Sigmoid colon (tissue), 7 donors: ENCODE results near the gene KIRREL3. TPM values are rescaled to one million over a fixed set of nuclear protein-coding genes. Genes with fewer than 3 reads are reported as not detected.

Experiments
- DNase-seq: peaks from one replicate; pipeline ENCODE4 v3.0.0-alpha.2; 2019
- H3K27ac ChIP-seq, 4 donors: fragments of 200-600 bp; sonication (generic); one replicate each; pipeline ENCODE4 v1.5.1; 2016 to 2019; ENCODE audit warnings: mild to moderate bottlenecking in 1 of 4
- H3K27me3 ChIP-seq, 3 donors: fragments of 200-600 bp; sonication (generic); one replicate each; pipeline ENCODE4 v1.5.1; 2019; ENCODE audit warnings: mild to moderate bottlenecking in 1 of 3
- H3K36me3 ChIP-seq, 4 donors: fragments of 200-600 bp; sonication (generic); one replicate each; pipeline ENCODE4 v1.5.1; 2016 to 2019
- H3K4me1 ChIP-seq, 4 donors: fragments of 200-600 bp; sonication (generic); one replicate each; pipeline ENCODE4 v1.5.1; 2017 to 2019
- H3K4me3 ChIP-seq, 4 donors: fragments of 200-600 bp; sonication (generic); one replicate each; pipeline ENCODE4 v1.5.1; 2017 to 2019; ENCODE audit warnings: mild to moderate bottlenecking in 2 of 4, moderate library complexity in 1 of 4
- H3K9me3 ChIP-seq, 4 donors: fragments of 200-600 bp in 3 of 4; sonication (generic) in 3 of 4; one replicate each; pipeline versions ENCODE4 v1.5.1 to v1.6.1; 2013 to 2019
- EP300 ChIP-seq, 4 donors: sonication (generic); formaldehyde crosslinking; IDR thresholded peaks; one replicate each; pipeline ENCODE4 v1.6.1; 2017; ENCODE audit warnings: antibody characterized with exemption in 4 of 4
- POLR2A ChIP-seq, 2 donors: fragments of 450-650 bp; IDR thresholded peaks; one replicate each; pipeline ENCODE4 v1.6.1; 2016; ENCODE audit warnings: antibody characterized with exemption in 2 of 2, mild to moderate bottlenecking in 2 of 2, moderate library complexity in 2 of 2
- POLR2AphosphoS5 ChIP-seq, 4 donors: sonication (generic); formaldehyde crosslinking; IDR thresholded peaks; one replicate each; pipeline ENCODE4 v1.6.1; 2017; ENCODE audit warnings: antibody characterized with exemption in 4 of 4
- WGBS, 2 donors: extraction: QIAGEN DNeasy Blood & Tissue Kit; methylation state at CpG; one replicate each; pipeline ENCODE4 v1.1.7; 2013; 5-methylcytosine and 5-hydroxymethylcytosine counted together
- intact Hi-C: fragments of 100-400 bp; cut with DNase I; formaldehyde crosslinking; loops from one replicate; pipeline ENCODE4 v1.15.1; 2023
- polyA plus RNA-seq, 3 donors: library from polyadenylated mRNA; stranded (reverse); fragments of 200-250 nt; gene quantifications; one replicate each; pipeline ENCODE4 v1.2.3, GENCODE V29; 2013
- total RNA-seq, 4 donors: library from RNA; depleted of rRNA; stranded (reverse); fragments of >200 nt; gene quantifications; one replicate each; pipeline ENCODE4 v1.1.0, GENCODE V29; 2016
- TF ChIP-seq, protein P1 (sequence below), 4 experiments: fragments of 450-650 bp in 3 of 4; fragments of 200-600 bp in 1 of 4; IDR thresholded peaks; one replicate each; pipeline ENCODE4 v1.5.1; 2016 to 2019; ENCODE audit warnings: antibody characterized with exemption in 4 of 4, mild to moderate bottlenecking in 3 of 4, moderate library complexity in 2 of 4
- donor health status: healthy with polysubstance abuse.
- donor health status: Bipolar disorder and iron deficiency.
- donor health status: healthy.

The KIRREL3 gene
- total and polyA plus RNA-seq, 7 donors = under 0.01 to 3.3 (median 1.0) TPM

DNA sequence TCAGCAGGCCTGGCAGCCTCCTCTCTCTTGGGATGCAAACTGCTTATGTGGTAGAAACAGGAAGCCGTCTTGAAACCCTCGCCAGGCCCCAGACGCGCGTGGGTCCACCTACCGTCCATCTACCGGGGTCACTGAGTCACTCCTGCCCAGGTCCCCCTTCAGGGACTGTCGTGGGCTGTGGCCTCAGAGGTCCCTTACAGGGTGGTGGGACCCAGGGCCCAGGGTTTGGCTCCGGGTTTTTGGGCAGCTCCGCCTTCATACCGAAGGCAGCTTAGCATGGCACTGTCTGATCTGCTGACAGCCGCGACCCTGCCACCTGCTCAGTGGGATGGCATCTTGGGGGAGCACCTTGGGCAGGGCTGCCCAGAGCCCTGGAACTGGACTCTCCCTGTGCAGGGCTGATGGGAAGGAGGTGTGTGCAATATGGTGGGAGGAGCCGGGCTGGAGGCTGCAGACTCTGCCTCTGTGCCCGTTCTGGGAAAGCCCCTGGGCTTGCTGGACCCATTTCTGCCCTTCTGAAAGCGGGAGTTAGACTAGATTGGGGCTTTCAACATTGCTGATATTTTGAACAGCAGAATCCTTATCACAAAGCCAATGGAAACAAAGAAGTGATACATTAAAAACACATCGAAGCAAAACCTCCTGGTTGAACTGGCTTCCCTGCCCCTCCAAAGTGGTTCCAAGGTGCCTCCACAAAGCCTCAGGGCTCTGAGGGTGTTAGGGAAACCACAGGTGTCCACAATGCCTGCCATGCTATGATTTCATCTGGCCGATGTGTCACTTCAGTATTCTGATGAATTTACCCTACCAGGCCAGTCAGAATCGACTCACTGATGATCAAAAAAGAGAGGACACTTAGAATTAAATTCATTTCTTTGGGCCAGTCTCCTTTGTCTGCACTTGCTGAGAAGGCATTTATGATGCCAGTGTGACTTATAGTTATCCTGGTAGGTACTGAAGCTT, 316.5 kb downstream of the KIRREL3 start:
- no peaks in the 10 kb centered on the region for H3K4me1 ChIP-seq

DNA sequence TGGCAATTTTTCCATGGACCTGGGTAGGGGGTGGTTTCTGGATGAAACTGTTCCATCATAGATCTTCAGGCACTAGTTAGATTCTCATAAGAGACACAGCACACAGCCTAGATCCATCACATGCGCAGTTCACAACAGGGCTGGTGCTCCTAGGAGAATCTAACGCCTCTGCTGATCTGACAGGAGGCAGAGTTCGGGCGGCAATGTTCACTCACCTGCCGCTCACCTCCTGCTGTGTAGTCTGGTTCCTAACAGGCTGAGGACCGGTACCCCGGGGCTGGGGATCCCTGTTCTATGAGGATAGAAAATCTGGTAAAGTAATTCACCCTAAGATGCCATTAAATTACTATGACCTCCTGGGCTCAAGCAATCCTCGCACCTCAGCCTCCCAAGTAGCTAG, 318.0 kb downstream of the KIRREL3 start:
- H3K27ac ChIP-seq = no peak overlapping the region
- 88 to 90% methylated on average over 8 of the region's 8 CpGs for WGBS, 2 donors
- no peak for DNase-seq
- no peaks in the 10 kb centered on the region for H3K4me1 ChIP-seq
- H3K4me3 ChIP-seq = no peak overlapping the region
- H3K36me3 ChIP-seq = no peaks in the 10 kb centered on the region
- no peaks in the 10 kb centered on the region for H3K27me3 ChIP-seq
- no peaks in the 10 kb centered on the region for H3K9me3 ChIP-seq
- intact Hi-C loops = no loop called here
- TF ChIP-seq POLR2AphosphoS5 (IDR thresholded peaks at IDR 0.05) (no peak), EP300 (IDR thresholded peaks at IDR 0.05) (no peak), POLR2A (IDR thresholded peaks at IDR 0.05) (no peak)
- TF ChIP-seq, protein P1, sequence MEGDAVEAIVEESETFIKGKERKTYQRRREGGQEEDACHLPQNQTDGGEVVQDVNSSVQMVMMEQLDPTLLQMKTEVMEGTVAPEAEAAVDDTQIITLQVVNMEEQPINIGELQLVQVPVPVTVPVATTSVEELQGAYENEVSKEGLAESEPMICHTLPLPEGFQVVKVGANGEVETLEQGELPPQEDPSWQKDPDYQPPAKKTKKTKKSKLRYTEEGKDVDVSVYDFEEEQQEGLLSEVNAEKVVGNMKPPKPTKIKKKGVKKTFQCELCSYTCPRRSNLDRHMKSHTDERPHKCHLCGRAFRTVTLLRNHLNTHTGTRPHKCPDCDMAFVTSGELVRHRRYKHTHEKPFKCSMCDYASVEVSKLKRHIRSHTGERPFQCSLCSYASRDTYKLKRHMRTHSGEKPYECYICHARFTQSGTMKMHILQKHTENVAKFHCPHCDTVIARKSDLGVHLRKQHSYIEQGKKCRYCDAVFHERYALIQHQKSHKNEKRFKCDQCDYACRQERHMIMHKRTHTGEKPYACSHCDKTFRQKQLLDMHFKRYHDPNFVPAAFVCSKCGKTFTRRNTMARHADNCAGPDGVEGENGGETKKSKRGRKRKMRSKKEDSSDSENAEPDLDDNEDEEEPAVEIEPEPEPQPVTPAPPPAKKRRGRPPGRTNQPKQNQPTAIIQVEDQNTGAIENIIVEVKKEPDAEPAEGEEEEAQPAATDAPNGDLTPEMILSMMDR (IDR thresholded peaks at IDR 0.05) = no peak

More for the DNA sequence above, 316.5 kb downstream of the KIRREL3 start:
- TF ChIP-seq EP300 (IDR thresholded peaks at IDR 0.05) (no peak), POLR2A (IDR thresholded peaks at IDR 0.05) (no peak), POLR2AphosphoS5 (IDR thresholded peaks at IDR 0.05) (no peak)
- TF ChIP-seq, protein P1 (IDR thresholded peaks at IDR 0.05) = no peak
- WGBS, 2 donors = 84 to 85% methylated on average over 19 of the region's 19 CpGs
- Histone ChIP-seq H3K9me3 (no peaks in the 10 kb centered on the region), H3K27ac (no peak overlapping the region), H3K4me3 (no peak overlapping the region), H3K36me3 (no peaks in the 10 kb centered on the region), H3K27me3 (no peaks in the 10 kb centered on the region)
- intact Hi-C loops = no loop called here
- DNase-seq = no peak

DNA sequence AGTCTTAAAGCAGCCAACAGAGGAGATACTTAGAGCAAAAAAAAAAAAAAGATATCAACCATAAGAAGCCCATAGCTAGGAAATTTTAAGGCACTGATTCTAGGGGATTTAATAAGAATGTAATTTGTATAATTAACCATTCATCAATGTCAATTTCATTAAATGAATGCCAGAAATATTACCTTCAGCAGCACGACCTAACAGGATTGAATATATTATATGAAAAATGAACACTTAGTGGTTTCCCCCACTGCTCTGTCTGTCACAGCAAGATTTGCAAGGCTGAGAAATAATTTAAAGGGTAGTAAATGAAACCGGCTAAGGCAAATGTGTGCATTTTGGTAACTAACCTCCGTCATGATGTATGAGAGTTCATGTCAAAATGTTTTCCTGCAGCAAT, 319.9 kb downstream of the KIRREL3 start:
- 27 to 52% methylated on average over 3 of the region's 3 CpGs for WGBS, 2 donors
- TF ChIP-seq, protein P1 (IDR thresholded peaks at IDR 0.05) = no peak
- TF ChIP-seq EP300 (IDR thresholded peaks at IDR 0.05) (no peak), POLR2A (IDR thresholded peaks at IDR 0.05) (no peak), POLR2AphosphoS5 (IDR thresholded peaks at IDR 0.05) (no peak)
- no peaks in the 10 kb centered on the region for H3K9me3 ChIP-seq
- DNase-seq = no peak
- intact Hi-C loops = no loop called here
- H3K4me1 ChIP-seq = no peaks in the 10 kb centered on the region
- no peak overlapping the region for H3K27ac ChIP-seq
- H3K4me3 ChIP-seq = no peak overlapping the region
- H3K27me3 ChIP-seq = no peaks in the 10 kb centered on the region
- no peaks in the 10 kb centered on the region for H3K36me3 ChIP-seq

DNA sequence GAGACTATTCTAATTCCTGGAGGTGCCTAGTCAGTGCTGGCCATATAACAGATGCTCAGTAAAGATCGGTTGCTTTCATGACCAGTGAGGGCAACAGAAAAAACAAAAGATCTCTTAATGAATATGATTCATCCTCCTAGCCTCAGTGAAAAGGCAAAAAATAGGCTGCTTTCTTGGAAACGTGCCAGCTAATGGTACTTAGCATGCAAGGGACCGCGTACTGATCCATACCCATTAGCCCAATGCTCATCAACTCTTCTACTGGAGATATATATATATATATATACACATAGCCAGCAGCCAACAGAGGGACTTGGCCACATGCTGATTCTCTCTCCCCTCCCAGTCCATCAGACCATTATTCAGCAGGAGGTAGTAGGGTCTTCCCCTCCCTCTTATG, 320.4 kb downstream of the KIRREL3 start:
- Histone ChIP-seq H3K4me3 (no peak overlapping the region), H3K4me1 (no peaks in the 10 kb centered on the region), H3K36me3 (no peaks in the 10 kb centered on the region), H3K27ac (no peak overlapping the region), H3K27me3 (no peaks in the 10 kb centered on the region), H3K9me3 (no peaks in the 10 kb centered on the region)
- no peak for DNase-seq
- no peak for TF ChIP-seq POLR2AphosphoS5 (IDR thresholded peaks at IDR 0.05)
- TF ChIP-seq EP300 (IDR thresholded peaks at IDR 0.05) = no peak
- TF ChIP-seq POLR2A (IDR thresholded peaks at IDR 0.05) = no peak
- TF ChIP-seq, protein P1 (IDR thresholded peaks at IDR 0.05) = no peak
- WGBS, 2 donors = 75 to 78% methylated on average over 4 of the region's 4 CpGs
- intact Hi-C loops = no loop called here
